ENCODE results near the gene GLE1. TPM values are rescaled to one million over a fixed set of nuclear protein-coding genes. Genes with fewer than 3 reads are reported as not detected.

GLE1 gene
- total and polyA plus RNA-seq, 2 donors (not counting 1 experiment from before 2014, with no cell fraction given) = 11.8 to 30.3 TPM

DNA sequence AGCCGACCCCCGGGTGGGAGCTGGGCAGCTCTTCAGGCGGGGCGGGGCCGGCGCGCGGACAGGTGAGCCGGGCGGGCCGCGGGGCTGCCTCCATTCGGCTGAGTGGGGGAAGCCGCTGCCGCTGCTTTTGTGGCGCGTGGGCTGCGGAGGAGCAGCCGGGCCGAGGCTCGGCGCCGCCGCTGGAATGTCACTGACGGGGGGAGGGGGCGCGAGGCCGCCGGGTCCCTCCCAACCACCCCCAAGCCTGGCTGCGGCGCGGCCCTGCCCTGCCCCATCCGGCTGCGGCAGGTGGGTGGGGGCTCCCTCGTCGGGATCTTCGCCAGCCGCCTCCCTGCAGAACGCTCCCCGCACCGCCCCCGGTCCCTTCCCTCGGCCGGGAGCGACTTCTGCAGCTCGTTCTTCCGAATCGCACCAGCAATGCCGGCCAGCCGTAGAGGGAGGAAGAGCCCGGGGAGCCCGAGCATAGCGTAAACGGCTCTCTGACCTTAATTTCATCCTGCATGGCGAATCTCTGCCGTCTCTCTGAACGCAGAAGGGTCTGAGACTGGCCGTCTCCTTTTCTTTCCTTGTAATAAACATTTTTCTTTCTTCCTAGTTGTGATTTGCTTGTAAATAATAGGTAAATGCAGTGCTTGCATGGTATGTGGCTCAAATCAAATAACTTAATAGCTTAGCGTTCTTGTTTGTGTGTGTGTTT lies 48.4 kb downstream of the GLE1 start:
- peak overlapping the region; percentile 55 to 89 (median 76) for H3K4me3 ChIP-seq (ENCODE audit: control extremely low read depth in 1 of 5, extremely low read depth in 1 of 5, insufficient read depth in 1 of 5, low read depth in 2 of 5, low read length in 4 of 5)
- TF ChIP-seq EZH2 (IDR thresholded peaks at IDR 0.05; ENCODE audit: borderline replicate concordance, insufficient read depth, low read depth, low read length, poor library complexity, severe bottlenecking) = no peak
- H3K27ac ChIP-seq (ENCODE audit: low read length in 2 of 2) = peak overlapping the region in 1 of 2 donors; percentile 75
- peaks cover 51% of the 10 kb centered on the region for H3K79me2 ChIP-seq (ENCODE audit: control insufficient read depth, insufficient read depth, low read length)
- ChIA-PET CTCF (interaction anchor here (1.1 kb wide), 1 partner anchor 115 kb away, joined by 4 read pairs; no protein-coding TSS in a partner anchor), POLR2A (interaction anchor here (1.2 to 1.5 kb wide), 2 partner anchors 171 to 349 kb away, joined by 3 to 4 read pairs; partner anchors contain the start of gene ZDHHC12)
- peak overlapping the region; percentile 90 for H3K4me2 ChIP-seq (replicated peaks; ENCODE audit: low read depth, low read length, poor library complexity, severe bottlenecking)
- DNase-seq (no peak), ATAC-seq (ENCODE audit: low read depth) (peak; percentile 16)
- H3K27me3 ChIP-seq (replicated peaks in 1 of 4; ENCODE audit: control extremely low read depth in 1 of 4, control insufficient read depth in 3 of 4, insufficient read depth in 4 of 4, low read length in 3 of 4) = no peaks in the 10 kb centered on the region
- peaks cover 33 to 34% of the 10 kb centered on the region in 2 donors for H3K4me1 ChIP-seq (ENCODE audit: control insufficient read depth in 2 of 2, insufficient read depth in 2 of 2, low read length in 2 of 2)
- intact Hi-C loops (cut with micrococcal nuclease) = loop anchor here (1.0 to 10.0 kb wide), 10 partner anchors 49 to 358 kb away; partner anchors contain the start of genes CIZ1, COQ4, GLE1 and ODF2
- no peaks in the 10 kb centered on the region for H3K9me3 Mint-ChIP-seq (ENCODE audit: insufficient read depth)
- no peak overlapping the region for H3K27ac Mint-ChIP-seq
- H3K4me3 Mint-ChIP-seq = no peak overlapping the region
- H3K9ac ChIP-seq (ENCODE audit: low read length) = peak overlapping the region; percentile 80
- under 1% methylated on average over 54 of the region's 59 CpGs for whole genome bisulfite sequencing (ENCODE audit: insufficient coverage)
- peak overlapping the region; percentile 75 for H2AFZ ChIP-seq (ENCODE audit: insufficient read depth, low read depth, low read length, poor library complexity, severe bottlenecking)
- H3K36me3 ChIP-seq (replicated peaks in 1 of 2; ENCODE audit: control extremely low read depth in 1 of 2, control insufficient read depth in 1 of 2, extremely low read depth in 1 of 2, insufficient read depth in 2 of 2, low read length in 1 of 2) = no peaks in the 10 kb centered on the region
- H3K9me3 ChIP-seq (ENCODE audit: control extremely low read depth in 1 of 3, control insufficient read depth in 2 of 3, insufficient read depth in 1 of 3, low read length in 2 of 3) = no peaks in the 10 kb centered on the region
- H3K27me3 Mint-ChIP-seq = no peaks in the 10 kb centered on the region
- H4K20me1 ChIP-seq (ENCODE audit: control insufficient read depth, insufficient read depth, low read length, poor library complexity, severe bottlenecking) = peaks cover 22% of the 10 kb centered on the region
- H3K4me1 Mint-ChIP-seq = peaks cover 20% of the 10 kb centered on the region

DNA sequence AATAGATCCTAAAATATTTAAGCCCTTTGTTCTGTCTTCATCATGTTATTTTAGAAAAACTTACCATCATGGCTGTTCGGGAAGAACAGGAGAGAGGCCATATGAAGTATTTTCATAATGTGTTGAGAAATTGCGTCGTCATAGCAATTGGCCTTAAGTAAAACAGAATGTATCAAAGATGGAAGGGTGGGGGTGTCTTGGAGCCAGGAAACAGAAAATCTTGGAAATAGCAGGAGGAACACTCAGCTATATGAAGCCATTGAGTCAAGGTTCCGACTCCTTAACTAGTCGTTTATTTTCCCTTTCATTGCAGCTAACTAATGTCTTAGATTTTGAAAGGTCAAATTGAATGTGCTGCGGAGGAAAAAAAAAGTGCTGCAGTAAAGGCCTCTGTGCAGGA lies 49.2 kb downstream of the GLE1 start:
- H3K79me2 ChIP-seq (ENCODE audit: control insufficient read depth, insufficient read depth, low read length) = peaks cover 59% of the 10 kb centered on the region
- H4K20me1 ChIP-seq (ENCODE audit: control insufficient read depth, insufficient read depth, low read length, poor library complexity, severe bottlenecking) = peaks cover 30% of the 10 kb centered on the region
- no peaks in the 10 kb centered on the region for H3K27me3 ChIP-seq (replicated peaks in 1 of 4; ENCODE audit: control extremely low read depth in 1 of 4, control insufficient read depth in 3 of 4, insufficient read depth in 4 of 4, low read length in 3 of 4)
- Mint-ChIP-seq H3K4me1 (peaks cover 28% of the 10 kb centered on the region), H3K27ac (no peak overlapping the region), H3K4me3 (no peak overlapping the region), H3K9me3 (ENCODE audit: insufficient read depth) (no peaks in the 10 kb centered on the region), H3K27me3 (no peaks in the 10 kb centered on the region)
- peak overlapping the region in 1 of 5 experiments; percentile 89 for H3K4me3 ChIP-seq (ENCODE audit: control extremely low read depth in 1 of 5, extremely low read depth in 1 of 5, insufficient read depth in 1 of 5, low read depth in 2 of 5, low read length in 4 of 5)
- WGBS (ENCODE audit: insufficient coverage) = 91% methylated on average over 4 of the region's 6 CpGs
- TF ChIP-seq EZH2 (IDR thresholded peaks at IDR 0.05; ENCODE audit: borderline replicate concordance, insufficient read depth, low read depth, low read length, poor library complexity, severe bottlenecking) = no peak
- TF ChIP-seq, protein P1, sequence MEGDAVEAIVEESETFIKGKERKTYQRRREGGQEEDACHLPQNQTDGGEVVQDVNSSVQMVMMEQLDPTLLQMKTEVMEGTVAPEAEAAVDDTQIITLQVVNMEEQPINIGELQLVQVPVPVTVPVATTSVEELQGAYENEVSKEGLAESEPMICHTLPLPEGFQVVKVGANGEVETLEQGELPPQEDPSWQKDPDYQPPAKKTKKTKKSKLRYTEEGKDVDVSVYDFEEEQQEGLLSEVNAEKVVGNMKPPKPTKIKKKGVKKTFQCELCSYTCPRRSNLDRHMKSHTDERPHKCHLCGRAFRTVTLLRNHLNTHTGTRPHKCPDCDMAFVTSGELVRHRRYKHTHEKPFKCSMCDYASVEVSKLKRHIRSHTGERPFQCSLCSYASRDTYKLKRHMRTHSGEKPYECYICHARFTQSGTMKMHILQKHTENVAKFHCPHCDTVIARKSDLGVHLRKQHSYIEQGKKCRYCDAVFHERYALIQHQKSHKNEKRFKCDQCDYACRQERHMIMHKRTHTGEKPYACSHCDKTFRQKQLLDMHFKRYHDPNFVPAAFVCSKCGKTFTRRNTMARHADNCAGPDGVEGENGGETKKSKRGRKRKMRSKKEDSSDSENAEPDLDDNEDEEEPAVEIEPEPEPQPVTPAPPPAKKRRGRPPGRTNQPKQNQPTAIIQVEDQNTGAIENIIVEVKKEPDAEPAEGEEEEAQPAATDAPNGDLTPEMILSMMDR (IDR thresholded peaks at IDR 0.05) = no peak
- DNase-seq (no peak), ATAC-seq (ENCODE audit: low read depth) (no peak)
- no peaks in the 10 kb centered on the region for H3K9me3 ChIP-seq (ENCODE audit: control extremely low read depth in 1 of 3, control insufficient read depth in 2 of 3, insufficient read depth in 1 of 3, low read length in 2 of 3)
- H2AFZ ChIP-seq (ENCODE audit: insufficient read depth, low read depth, low read length, poor library complexity, severe bottlenecking) = no peak overlapping the region
- H3K4me2 ChIP-seq (replicated peaks; ENCODE audit: low read depth, low read length, poor library complexity, severe bottlenecking) = peak overlapping the region; percentile 90
- H3K9ac ChIP-seq (ENCODE audit: low read length) = no peak overlapping the region
- CTCF ChIA-PET = interaction anchor here (1.1 kb wide), 1 partner anchor 116 kb away, joined by 4 read pairs; no protein-coding TSS in a partner anchor
- no peak overlapping the region for H3K27ac ChIP-seq (ENCODE audit: low read length in 2 of 2)
- H3K36me3 ChIP-seq (replicated peaks in 1 of 2; ENCODE audit: control extremely low read depth in 1 of 2, control insufficient read depth in 1 of 2, extremely low read depth in 1 of 2, insufficient read depth in 2 of 2, low read length in 1 of 2) = no peaks in the 10 kb centered on the region
- peaks cover 38 to 41% of the 10 kb centered on the region in 2 donors for H3K4me1 ChIP-seq (ENCODE audit: control insufficient read depth in 2 of 2, insufficient read depth in 2 of 2, low read length in 2 of 2)
- intact Hi-C loops (cut with micrococcal nuclease) = loop anchor here (2.0 to 10.0 kb wide), 5 partner anchors 116 to 359 kb away; partner anchors contain the start of genes CIZ1, COQ4, SET and TRUB2
- POLR2A ChIA-PET = interaction anchor here (1.1 kb wide), 1 partner anchor 120 kb away, joined by 3 read pairs; no protein-coding TSS in a partner anchor

Data from B cell (primary cell).